Activated T-helper 1 cell treated with anti-CD3 and anti-CD28 coated beads, Interleukin-12 subunit alpha, Interleukin-12 subunit beta, Interleukin-2, Interleukin-4 antibody, amounts not matched to agents 30 ng/mL and 10 ng/mL and 1 ng/mL, durations not matched to agents 14 hours and 24 hours and 36 hours (primary cell): ENCODE results near the gene CSNK1G1. TPM values are rescaled to one million over a fixed set of nuclear protein-coding genes. Genes with fewer than 3 reads are reported as not detected.

Experiments
- DNase-seq: peaks from one replicate; pipeline ENCODE4 v3.0.0; 2021; ENCODE audit warnings: low spot score
- H3K27ac Mint-ChIP-seq: one replicate; pipeline ENCODE4 v1.8.0; 2021; ENCODE audit warnings: mild to moderate bottlenecking, mixed read lengths
- H3K27me3 Mint-ChIP-seq: one replicate; pipeline ENCODE4 v1.8.0; 2022; ENCODE audit warnings: mild to moderate bottlenecking, moderate library complexity, mixed read lengths; ENCODE audit not compliant: insufficient read depth
- H3K36me3 Mint-ChIP-seq: one replicate; pipeline ENCODE4 v1.8.0; 2021; ENCODE audit warnings: low read depth, mixed read lengths
- H3K4me1 Mint-ChIP-seq: one replicate; pipeline ENCODE4 v1.8.0; 2021; ENCODE audit warnings: low read depth, mixed read lengths
- H3K4me3 Mint-ChIP-seq: one replicate; pipeline ENCODE4 v1.8.0; 2021; ENCODE audit warnings: mild to moderate bottlenecking, moderate library complexity, mixed read lengths
- H3K9me3 Mint-ChIP-seq: one replicate; pipeline ENCODE4 v1.8.0; 2021; ENCODE audit warnings: mixed read lengths
- intact Hi-C: fragments of 100-400 bp; cut with micrococcal nuclease; formaldehyde crosslinking; loops from one replicate; pipeline ENCODE4 v1.15.1; 2024
- total RNA-seq: library from RNA; stranded (reverse); gene quantifications from 2 replicates; pipeline ENCODE4 v1.2.3, GENCODE V29; 2022

CSNK1G1 gene
- total RNA-seq, 1 donor from 2014 or later: 31.3 TPM

DNA sequence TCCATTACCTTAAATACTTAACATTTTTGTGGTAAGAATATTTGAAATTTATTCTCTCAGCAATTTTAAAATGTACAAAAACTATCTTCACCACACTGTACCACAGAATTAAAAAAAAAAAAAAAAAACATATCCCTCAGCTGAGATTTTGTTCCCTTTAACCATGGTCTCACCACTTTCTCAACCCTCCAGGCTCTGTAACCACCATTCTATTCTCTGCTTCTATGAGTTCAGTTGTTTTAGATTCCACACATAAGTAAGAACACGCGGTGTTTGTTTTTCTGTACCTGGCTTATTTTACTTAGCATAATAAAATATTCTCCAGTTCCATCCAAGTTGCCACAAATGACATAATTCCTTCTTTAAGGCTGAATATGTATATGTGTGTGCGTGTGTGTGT, 41.5 kb downstream of the CSNK1G1 start:
- Mint-ChIP-seq H3K4me3 (no peak overlapping the region), H3K9me3 (no peaks in the 10 kb centered on the region), H3K4me1 (no peaks in the 10 kb centered on the region), H3K27me3 (no peaks in the 10 kb centered on the region), H3K27ac (no peak overlapping the region), H3K36me3 (peaks cover 2% of the 10 kb centered on the region)
- intact Hi-C loops: no loop called here
- no peak for DNase-seq

GRCh38 chr15:64311566-64311965, 44.4 kb downstream of the CSNK1G1 start:
- no peak overlapping the region for H3K27ac Mint-ChIP-seq
- no peak for DNase-seq
- intact Hi-C loops: no loop called here
- no peaks in the 10 kb centered on the region for H3K27me3 Mint-ChIP-seq
- H3K4me3 Mint-ChIP-seq: no peak overlapping the region
- no peaks in the 10 kb centered on the region for H3K9me3 Mint-ChIP-seq
- H3K36me3 Mint-ChIP-seq: peaks cover 2% of the 10 kb centered on the region
- H3K4me1 Mint-ChIP-seq: no peaks in the 10 kb centered on the region

GRCh38 chr15:64310036-64310435, 45.9 kb downstream of the CSNK1G1 start:
- H3K4me3 Mint-ChIP-seq: no peak overlapping the region
- intact Hi-C loops: no loop called here
- H3K27me3 Mint-ChIP-seq: no peaks in the 10 kb centered on the region
- DNase-seq: no peak
- H3K9me3 Mint-ChIP-seq: no peaks in the 10 kb centered on the region
- no peak overlapping the region for H3K27ac Mint-ChIP-seq
- H3K36me3 Mint-ChIP-seq: peaks cover 2% of the 10 kb centered on the region
- H3K4me1 Mint-ChIP-seq: no peaks in the 10 kb centered on the region

GRCh38 chr15:64305261-64305660, 50.7 kb downstream of the CSNK1G1 start:
- Mint-ChIP-seq H3K27ac (no peak overlapping the region), H3K36me3 (peaks cover 7% of the 10 kb centered on the region), H3K4me1 (no peaks in the 10 kb centered on the region), H3K9me3 (no peaks in the 10 kb centered on the region), H3K4me3 (no peak overlapping the region), H3K27me3 (no peaks in the 10 kb centered on the region)
- DNase-seq: no peak
- intact Hi-C loops: no loop called here

DNA sequence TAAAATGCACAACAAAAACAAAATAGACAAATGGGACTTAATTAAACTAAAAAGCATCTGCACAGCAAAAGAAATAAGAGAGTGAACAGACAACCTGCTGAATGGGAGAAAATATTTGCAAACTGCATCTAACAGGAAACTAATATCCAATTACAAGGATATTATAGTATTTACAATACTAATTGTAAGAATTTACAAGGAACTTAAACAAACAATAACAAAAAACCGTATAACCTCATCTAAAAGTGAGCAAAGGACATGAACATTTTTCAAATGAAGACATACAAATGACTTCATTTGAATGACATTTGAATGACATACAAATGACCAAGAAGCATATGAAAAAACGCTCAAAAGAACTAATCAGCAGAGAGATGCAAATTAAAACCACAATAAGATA, 66.4 kb downstream of the CSNK1G1 start:
- H3K4me1 Mint-ChIP-seq: peaks cover 6% of the 10 kb centered on the region
- H3K27me3 Mint-ChIP-seq: no peaks in the 10 kb centered on the region
- peaks cover 5% of the 10 kb centered on the region for H3K36me3 Mint-ChIP-seq
- DNase-seq: no peak
- H3K9me3 Mint-ChIP-seq: no peaks in the 10 kb centered on the region
- no peak overlapping the region for H3K27ac Mint-ChIP-seq
- intact Hi-C loops: no loop called here
- H3K4me3 Mint-ChIP-seq: no peak overlapping the region

GRCh38 chr15:64288999-64289398, 67.0 kb downstream of the CSNK1G1 start:
- no peaks in the 10 kb centered on the region for H3K9me3 Mint-ChIP-seq
- DNase-seq: no peak
- H3K36me3 Mint-ChIP-seq: peaks cover 5% of the 10 kb centered on the region
- no peak overlapping the region for H3K27ac Mint-ChIP-seq
- intact Hi-C loops: no loop called here
- peaks cover 6% of the 10 kb centered on the region for H3K4me1 Mint-ChIP-seq
- H3K27me3 Mint-ChIP-seq: no peaks in the 10 kb centered on the region
- no peak overlapping the region for H3K4me3 Mint-ChIP-seq

GRCh38 chr15:64288577-64288976, 67.4 kb downstream of the CSNK1G1 start:
- Mint-ChIP-seq H3K4me3 (no peak overlapping the region), H3K27me3 (no peaks in the 10 kb centered on the region), H3K27ac (no peak overlapping the region), H3K4me1 (peaks cover 6% of the 10 kb centered on the region), H3K36me3 (peaks cover 5% of the 10 kb centered on the region), H3K9me3 (no peaks in the 10 kb centered on the region)
- DNase-seq: no peak
- intact Hi-C loops: no loop called here

DNA sequence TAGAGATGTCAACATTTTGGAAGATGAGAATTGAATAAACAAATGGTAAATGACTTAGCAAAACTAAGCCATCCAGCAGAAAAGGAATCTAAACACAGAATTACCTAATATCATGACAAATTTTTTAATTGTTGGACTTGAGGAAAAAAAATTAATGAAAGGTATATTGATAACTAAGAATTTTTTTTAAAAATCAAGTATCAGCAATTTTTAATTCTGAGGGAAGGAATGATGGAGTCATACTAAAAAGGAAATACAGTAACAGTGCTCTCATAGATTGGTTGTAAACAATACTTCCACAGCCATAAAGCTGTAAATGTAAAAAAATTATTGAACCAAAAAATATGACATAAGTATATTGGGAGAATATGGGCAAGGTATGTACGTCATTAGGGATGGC, 68.0 kb downstream of the CSNK1G1 start:
- H3K27me3 Mint-ChIP-seq: no peaks in the 10 kb centered on the region
- H3K27ac Mint-ChIP-seq: no peak overlapping the region
- H3K4me1 Mint-ChIP-seq: peaks cover under 1% of the 10 kb centered on the region
- DNase-seq: no peak
- H3K4me3 Mint-ChIP-seq: no peak overlapping the region
- intact Hi-C loops: no loop called here
- H3K9me3 Mint-ChIP-seq: no peaks in the 10 kb centered on the region
- H3K36me3 Mint-ChIP-seq: peaks cover under 1% of the 10 kb centered on the region

DNA sequence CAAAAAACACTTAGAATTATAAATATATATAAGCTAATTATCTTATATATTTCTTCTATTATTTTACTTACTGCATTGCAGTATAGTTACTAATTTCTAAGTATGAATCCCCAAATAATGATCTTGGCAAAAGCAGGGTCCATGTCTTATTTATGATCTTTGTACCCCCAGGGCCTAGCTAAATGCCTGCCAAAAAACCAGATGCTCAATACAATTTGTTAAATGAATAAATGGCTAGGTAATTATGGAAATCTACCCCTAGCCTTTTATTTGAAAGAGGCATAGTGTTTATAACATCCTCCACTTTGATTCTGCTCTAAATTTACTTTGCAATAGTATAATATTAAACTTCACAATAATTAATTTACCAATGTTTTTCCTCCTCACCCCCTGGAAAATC, 69.5 kb downstream of the CSNK1G1 start:
- Mint-ChIP-seq H3K4me1 (no peaks in the 10 kb centered on the region), H3K4me3 (no peak overlapping the region), H3K27me3 (no peaks in the 10 kb centered on the region), H3K9me3 (no peaks in the 10 kb centered on the region), H3K27ac (no peak overlapping the region), H3K36me3 (no peaks in the 10 kb centered on the region)
- DNase-seq: no peak
- intact Hi-C loops: no loop called here

GRCh38 chr15:64285871-64286270, 70.1 kb downstream of the CSNK1G1 start:
- intact Hi-C loops: no loop called here
- H3K9me3 Mint-ChIP-seq: no peaks in the 10 kb centered on the region
- no peaks in the 10 kb centered on the region for H3K27me3 Mint-ChIP-seq
- no peak for DNase-seq
- no peak overlapping the region for H3K4me3 Mint-ChIP-seq
- no peak overlapping the region for H3K27ac Mint-ChIP-seq
- no peaks in the 10 kb centered on the region for H3K36me3 Mint-ChIP-seq
- H3K4me1 Mint-ChIP-seq: no peaks in the 10 kb centered on the region

DNA sequence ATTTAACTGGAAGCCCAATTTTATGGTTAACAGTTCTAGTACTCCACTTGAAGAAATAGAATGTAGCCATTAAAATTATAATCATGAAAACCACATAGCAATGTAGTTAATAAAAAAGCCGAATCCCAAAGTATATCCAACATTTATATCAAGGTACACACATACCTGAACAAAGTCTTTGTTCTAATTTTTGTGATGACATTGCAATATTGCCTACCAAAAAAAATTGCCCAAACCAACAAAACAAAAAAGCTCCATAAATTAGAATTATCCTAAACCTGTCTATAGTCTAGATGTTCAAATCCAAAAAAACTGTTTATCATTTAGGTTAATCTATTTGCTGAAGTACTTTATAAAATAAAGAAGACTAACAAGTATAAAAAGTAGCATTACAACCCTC, 70.8 kb downstream of the CSNK1G1 start:
- intact Hi-C loops: no loop called here
- H3K9me3 Mint-ChIP-seq: no peaks in the 10 kb centered on the region

DNA sequence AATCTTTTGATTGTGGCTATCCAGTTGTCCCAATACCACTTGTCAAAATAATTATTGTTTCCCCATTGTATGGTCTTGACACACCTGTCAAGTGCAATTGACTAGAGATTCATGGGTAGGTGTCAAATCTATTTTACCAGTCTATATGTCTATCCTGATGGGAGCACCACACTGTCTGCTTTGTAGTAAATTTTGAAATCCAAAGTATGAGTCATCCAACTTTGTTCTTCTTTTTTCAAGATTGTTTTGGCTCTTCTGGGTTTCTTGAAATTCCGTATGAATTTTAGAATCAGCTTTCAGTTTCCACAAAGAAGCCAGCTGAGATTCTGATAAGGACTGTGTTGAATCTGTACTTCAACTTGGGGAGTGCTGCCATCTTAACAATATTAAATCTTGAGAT, 71.9 kb downstream of the CSNK1G1 start:
- H3K9me3 Mint-ChIP-seq: no peaks in the 10 kb centered on the region
- H3K4me1 Mint-ChIP-seq: no peaks in the 10 kb centered on the region
- DNase-seq: no peak
- H3K4me3 Mint-ChIP-seq: no peak overlapping the region
- peaks cover 2% of the 10 kb centered on the region for H3K36me3 Mint-ChIP-seq
- no peaks in the 10 kb centered on the region for H3K27me3 Mint-ChIP-seq
- intact Hi-C loops: loop anchor here (5.0 kb wide), 1 partner anchor 37 kb away; no protein-coding TSS in a partner anchor
- H3K27ac Mint-ChIP-seq: no peak overlapping the region

More for the DNA sequence above, 70.8 kb downstream of the CSNK1G1 start:
- H3K27me3 Mint-ChIP-seq: no peaks in the 10 kb centered on the region
- no peak overlapping the region for H3K27ac Mint-ChIP-seq
- peaks cover 2% of the 10 kb centered on the region for H3K36me3 Mint-ChIP-seq
- no peak overlapping the region for H3K4me3 Mint-ChIP-seq
- DNase-seq: no peak
- no peaks in the 10 kb centered on the region for H3K4me1 Mint-ChIP-seq

DNA sequence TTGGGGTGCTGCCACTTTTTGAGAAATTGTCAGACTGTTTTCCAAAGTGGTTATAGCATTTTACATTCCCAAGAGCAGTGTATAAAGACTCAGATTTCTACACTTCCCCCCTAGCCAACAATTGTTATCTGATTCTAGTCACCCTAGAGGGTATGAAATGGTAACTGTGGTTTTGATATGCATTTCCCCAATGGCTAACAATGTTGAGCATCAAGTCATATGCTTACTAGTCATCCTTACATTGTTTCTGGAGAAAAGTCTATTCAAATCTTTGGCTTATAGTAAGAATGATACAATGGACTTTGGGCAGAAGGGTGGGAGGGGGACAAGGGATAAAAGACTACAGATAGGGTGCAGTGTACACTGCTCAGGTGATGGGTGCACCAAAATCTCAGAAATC, 73.3 kb downstream of the CSNK1G1 start:
- no peaks in the 10 kb centered on the region for H3K9me3 Mint-ChIP-seq
- no peaks in the 10 kb centered on the region for H3K27me3 Mint-ChIP-seq
- H3K36me3 Mint-ChIP-seq: peaks cover 2% of the 10 kb centered on the region
- intact Hi-C loops: loop anchor here (5.0 kb wide), 1 partner anchor 35 kb away; no protein-coding TSS in a partner anchor
- H3K4me3 Mint-ChIP-seq: no peak overlapping the region
- no peak overlapping the region for H3K27ac Mint-ChIP-seq
- H3K4me1 Mint-ChIP-seq: no peaks in the 10 kb centered on the region
- DNase-seq: no peak

DNA sequence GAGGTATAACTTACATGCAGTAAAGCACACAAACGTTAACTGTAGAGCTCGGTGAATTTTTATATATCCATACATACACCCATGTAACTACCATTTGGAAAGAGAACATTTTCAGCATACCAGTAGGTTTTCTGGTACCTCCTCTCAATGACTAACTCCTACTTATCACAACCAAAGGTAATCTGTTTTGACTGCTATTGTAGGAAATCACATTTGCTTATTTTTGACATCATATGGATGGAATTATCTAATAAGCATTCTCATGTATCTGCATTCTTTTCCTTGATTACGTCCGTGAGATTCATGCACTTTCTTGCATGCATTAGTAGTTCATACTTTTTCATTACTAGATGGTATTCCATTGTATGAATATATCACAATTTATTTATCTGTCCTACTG, 76.8 kb downstream of the CSNK1G1 start:
- H3K4me1 Mint-ChIP-seq: peaks cover 10% of the 10 kb centered on the region
- H3K27me3 Mint-ChIP-seq: no peaks in the 10 kb centered on the region
- no peak overlapping the region for H3K27ac Mint-ChIP-seq
- intact Hi-C loops: no loop called here
- no peak overlapping the region for H3K4me3 Mint-ChIP-seq
- H3K9me3 Mint-ChIP-seq: no peaks in the 10 kb centered on the region
- H3K36me3 Mint-ChIP-seq: peaks cover 2% of the 10 kb centered on the region
- DNase-seq: no peak
